ENCODE results near the gene B4GALT2. TPM values are rescaled to one million over a fixed set of nuclear protein-coding genes. Genes with fewer than 3 reads are reported as not detected.
A peak's percentile ranks its signal among the peaks of the same experiment; 100 is the strongest.

Gene B4GALT2
- 53.9 and 57.7 TPM in 2 replicates for total RNA-seq

GRCh38 chr1:43978551-43979260 is at the start of gene B4GALT2:
Gene B4GALT2, plus strand, starts transcription at chr1:43979210. Its CDS starts 1,951 bp downstream, at chr1:43981161.
- Mint-ChIP-seq H3K36me3 (ENCODE audit: low read depth) (peaks cover 50% of the 10 kb centered on the region), H3K27me3 (ENCODE audit: low read depth) (no peaks in the 10 kb centered on the region), H3K27ac (peak within 1 kb of the TSS; percentile 85)

GRCh38 chr1:43930168-43930948 is 48.7 kb upstream of the B4GALT2 start:
- Mint-ChIP-seq H3K27ac (no peak overlapping the region), H3K27me3 (ENCODE audit: low read depth) (peaks cover 8% of the 10 kb centered on the region), H3K9me3 (no peaks in the 10 kb centered on the region), H3K36me3 (ENCODE audit: low read depth) (peaks cover 4% of the 10 kb centered on the region), H3K4me1 (ENCODE audit: low read depth) (peaks cover 11% of the 10 kb centered on the region), H3K4me3 (ENCODE audit: low read depth) (no peak overlapping the region)
- no peak for DNase-seq (ENCODE audit: low spot score)
- intact Hi-C loops (cut with micrococcal nuclease), result loop anchor here (5.0 kb wide), 1 partner anchor 403 kb away; no protein-coding TSS in a partner anchor

More at GRCh38 chr1:43978551-43979260, at the start of gene B4GALT2:
- Mint-ChIP-seq H3K9me3 (no peaks in the 10 kb centered on the region), H3K4me1 (ENCODE audit: low read depth) (peaks cover 42% of the 10 kb centered on the region), H3K4me3 (ENCODE audit: low read depth) (peak within 1 kb of the TSS; percentile 91)
- peak; percentile 31 for DNase-seq (ENCODE audit: low spot score)
- intact Hi-C loops (cut with micrococcal nuclease), result no loop called here

- no peaks in the 10 kb centered on the region for H3K9me3 Mint-ChIP-seq
- H3K36me3 Mint-ChIP-seq (ENCODE audit: low read depth), result peaks cover 4% of the 10 kb centered on the region
- no peak for DNase-seq (ENCODE audit: low spot score)
- H3K4me1 Mint-ChIP-seq (ENCODE audit: low read depth), result peaks cover 11% of the 10 kb centered on the region
- peaks cover 10% of the 10 kb centered on the region for H3K27me3 Mint-ChIP-seq (ENCODE audit: low read depth)
- no peak overlapping the region for H3K27ac Mint-ChIP-seq
- H3K4me3 Mint-ChIP-seq (ENCODE audit: low read depth), result no peak overlapping the region
- intact Hi-C loops (cut with micrococcal nuclease), result loop anchor here (5.0 kb wide), 1 partner anchor 404 kb away; no protein-coding TSS in a partner anchor
Observed at GRCh38 chr1:43930949-43931275, 48.1 kb upstream of the B4GALT2 start.

- Mint-ChIP-seq H3K36me3 (ENCODE audit: low read depth) (peaks cover 4% of the 10 kb centered on the region), H3K27me3 (ENCODE audit: low read depth) (peaks cover 10% of the 10 kb centered on the region), H3K4me1 (ENCODE audit: low read depth) (peaks cover 11% of the 10 kb centered on the region), H3K9me3 (no peaks in the 10 kb centered on the region), H3K27ac (no peak overlapping the region), H3K4me3 (ENCODE audit: low read depth) (no peak overlapping the region)
- no peak for DNase-seq (ENCODE audit: low spot score)
- intact Hi-C loops (cut with micrococcal nuclease), result loop anchor here (5.0 kb wide), 1 partner anchor 405 kb away; no protein-coding TSS in a partner anchor
Observed at GRCh38 chr1:43931711-43932660, 47.0 kb upstream of the B4GALT2 start.

- peaks cover 4% of the 10 kb centered on the region for H3K36me3 Mint-ChIP-seq (ENCODE audit: low read depth)
- no peak overlapping the region for H3K4me3 Mint-ChIP-seq (ENCODE audit: low read depth)
- peaks cover 10% of the 10 kb centered on the region for H3K27me3 Mint-ChIP-seq (ENCODE audit: low read depth)
- no peaks in the 10 kb centered on the region for H3K9me3 Mint-ChIP-seq
- no peak overlapping the region for H3K27ac Mint-ChIP-seq
- DNase-seq (ENCODE audit: low spot score), result no peak
- intact Hi-C loops (cut with micrococcal nuclease), result loop anchor here (5.0 kb wide), 1 partner anchor 406 kb away; no protein-coding TSS in a partner anchor
- H3K4me1 Mint-ChIP-seq (ENCODE audit: low read depth), result peaks cover 11% of the 10 kb centered on the region
Observed at GRCh38 chr1:43932786-43933385, 46.1 kb upstream of the B4GALT2 start.

GRCh38 chr1:43933386-43934100 is 45.5 kb upstream of the B4GALT2 start, which contains the start of gene ARTN:
Gene ARTN, plus strand, starts transcription at chr1:43933801. Its CDS starts 1,856 bp downstream, at chr1:43935657.
- Mint-ChIP-seq H3K4me1 (ENCODE audit: low read depth) (peaks cover 11% of the 10 kb centered on the region), H3K27ac (no peak within 1 kb of the TSS), H3K9me3 (no peaks in the 10 kb centered on the region), H3K27me3 (ENCODE audit: low read depth) (peaks cover 10% of the 10 kb centered on the region), H3K36me3 (ENCODE audit: low read depth) (peaks cover 4% of the 10 kb centered on the region), H3K4me3 (ENCODE audit: low read depth) (no peak within 1 kb of the TSS)
- intact Hi-C loops (cut with micrococcal nuclease), result loop anchor here (1.0 to 5.0 kb wide), 2 partner anchors 170 to 406 kb away; no protein-coding TSS in a partner anchor
- DNase-seq (ENCODE audit: low spot score), result no peak

DNA sequence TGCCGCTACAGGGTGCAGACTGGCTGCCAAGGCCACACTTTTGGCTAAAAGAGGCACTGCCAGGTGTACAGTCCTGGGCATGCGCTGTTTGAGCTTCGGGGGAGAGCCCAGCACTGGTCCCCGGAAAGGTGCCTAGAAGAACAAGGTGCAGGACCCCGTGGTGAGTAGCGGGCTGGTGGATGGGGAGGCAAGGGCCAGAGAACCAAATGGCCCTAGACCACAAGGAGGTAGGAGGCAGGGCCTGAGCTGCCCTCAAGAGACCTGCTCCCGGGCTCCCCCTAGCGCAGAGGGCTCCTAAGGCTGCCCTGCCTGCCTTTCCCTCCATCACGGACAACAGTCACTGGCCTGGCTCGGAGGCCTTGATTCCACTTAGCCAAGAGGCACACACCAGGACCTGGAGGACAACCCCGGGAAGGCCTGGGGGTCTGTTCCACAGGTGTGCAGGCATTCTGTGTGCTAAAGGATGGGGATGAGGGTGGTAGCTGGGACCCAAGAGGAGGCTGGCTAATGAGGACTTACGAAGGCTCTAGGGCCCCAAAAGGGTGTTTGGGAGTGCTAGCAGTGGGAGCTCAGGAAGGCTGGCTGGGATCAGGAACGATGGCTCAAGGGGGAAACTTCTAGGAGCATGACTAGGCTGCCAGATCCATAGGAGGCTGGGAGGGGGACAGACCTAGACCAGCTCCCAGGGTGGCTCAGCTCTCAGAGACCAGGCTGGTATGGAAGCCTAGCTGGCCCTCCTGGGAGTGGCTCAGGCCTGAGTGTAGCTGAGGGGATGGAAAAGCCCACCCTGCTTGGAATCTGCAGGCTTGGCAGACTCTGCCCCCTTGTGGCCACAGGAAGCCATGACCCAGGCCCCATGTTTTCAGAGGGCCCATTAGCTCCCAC is 44.7 kb upstream of the B4GALT2 start:
- Mint-ChIP-seq H3K36me3 (ENCODE audit: low read depth) (peaks cover 4% of the 10 kb centered on the region), H3K9me3 (no peaks in the 10 kb centered on the region), H3K27me3 (ENCODE audit: low read depth) (peaks cover 10% of the 10 kb centered on the region), H3K27ac (no peak overlapping the region), H3K4me1 (ENCODE audit: low read depth) (peaks cover 11% of the 10 kb centered on the region), H3K4me3 (ENCODE audit: low read depth) (no peak overlapping the region)
- intact Hi-C loops (cut with micrococcal nuclease), result loop anchor here (1.0 to 5.0 kb wide), 2 partner anchors 171 to 407 kb away; no protein-coding TSS in a partner anchor
- peak; percentile 33 for DNase-seq (ENCODE audit: low spot score)

- no peak for DNase-seq (ENCODE audit: low spot score)
- peaks cover 10% of the 10 kb centered on the region for H3K4me1 Mint-ChIP-seq (ENCODE audit: low read depth)
- H3K9me3 Mint-ChIP-seq, result no peaks in the 10 kb centered on the region
- no peak overlapping the region for H3K27ac Mint-ChIP-seq
- H3K27me3 Mint-ChIP-seq (ENCODE audit: low read depth), result peaks cover 10% of the 10 kb centered on the region
- peaks cover 5% of the 10 kb centered on the region for H3K36me3 Mint-ChIP-seq (ENCODE audit: low read depth)
- intact Hi-C loops (cut with micrococcal nuclease), result loop anchor here (1.0 to 5.0 kb wide), 2 partner anchors 172 to 408 kb away; no protein-coding TSS in a partner anchor
- no peak overlapping the region for H3K4me3 Mint-ChIP-seq (ENCODE audit: low read depth)
Observed at GRCh38 chr1:43934986-43935324, 44.1 kb upstream of the B4GALT2 start.

GRCh38 chr1:43935711-43936427 is 43.1 kb upstream of the B4GALT2 start:
- Mint-ChIP-seq H3K4me1 (ENCODE audit: low read depth) (peaks cover 10% of the 10 kb centered on the region), H3K4me3 (ENCODE audit: low read depth) (no peak overlapping the region), H3K27me3 (ENCODE audit: low read depth) (peaks cover 10% of the 10 kb centered on the region), H3K9me3 (no peaks in the 10 kb centered on the region), H3K27ac (no peak overlapping the region), H3K36me3 (ENCODE audit: low read depth) (peaks cover 7% of the 10 kb centered on the region)
- intact Hi-C loops (cut with micrococcal nuclease), result no loop called here
- no peak for DNase-seq (ENCODE audit: low spot score)

DNA sequence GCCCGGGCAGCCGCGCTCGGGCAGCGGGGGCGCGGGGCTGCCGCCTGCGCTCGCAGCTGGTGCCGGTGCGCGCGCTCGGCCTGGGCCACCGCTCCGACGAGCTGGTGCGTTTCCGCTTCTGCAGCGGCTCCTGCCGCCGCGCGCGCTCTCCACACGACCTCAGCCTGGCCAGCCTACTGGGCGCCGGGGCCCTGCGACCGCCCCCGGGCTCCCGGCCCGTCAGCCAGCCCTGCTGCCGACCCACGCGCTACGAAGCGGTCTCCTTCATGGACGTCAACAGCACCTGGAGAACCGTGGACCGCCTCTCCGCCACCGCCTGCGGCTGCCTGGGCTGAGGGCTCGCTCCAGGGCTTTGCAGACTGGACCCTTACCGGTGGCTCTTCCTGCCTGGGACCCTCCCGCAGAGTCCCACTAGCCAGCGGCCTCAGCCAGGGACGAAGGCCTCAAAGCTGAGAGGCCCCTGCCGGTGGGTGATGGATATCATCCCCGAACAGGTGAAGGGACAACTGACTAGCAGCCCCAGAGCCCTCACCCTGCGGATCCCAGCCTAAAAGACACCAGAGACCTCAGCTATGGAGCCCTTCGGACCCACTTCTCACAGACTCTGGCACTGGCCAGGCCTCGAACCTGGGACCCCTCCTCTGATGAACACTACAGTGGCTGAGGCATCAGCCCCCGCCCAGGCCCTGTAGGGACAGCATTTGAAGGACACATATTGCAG is 42.4 kb upstream of the B4GALT2 start:
- peak; percentile 17 for DNase-seq (ENCODE audit: low spot score)
- H3K27ac Mint-ChIP-seq, result no peak overlapping the region

More for the DNA sequence above, 42.4 kb upstream of the B4GALT2 start:
- Mint-ChIP-seq H3K4me1 (ENCODE audit: low read depth) (peaks cover 10% of the 10 kb centered on the region), H3K4me3 (ENCODE audit: low read depth) (peak overlapping the region; percentile 51), H3K36me3 (ENCODE audit: low read depth) (peaks cover 7% of the 10 kb centered on the region), H3K27me3 (ENCODE audit: low read depth) (peaks cover 10% of the 10 kb centered on the region), H3K9me3 (no peaks in the 10 kb centered on the region)
- intact Hi-C loops (cut with micrococcal nuclease), result no loop called here
